Frontal cortex (tissue), 4 donors: Measurements from ENCODE around the gene PIWIL1. TPM values are rescaled to one million over a fixed set of nuclear protein-coding genes. Genes with fewer than 3 reads are reported as not detected.
A peak's percentile ranks its signal among the peaks of the same experiment; 100 is the strongest.

ENCODE experiments used
- DNase-seq, 2 donors: peaks; one replicate each; pipeline ENCODE4 v3.0.0; 2012; ENCODE audit warnings: low spot score in 2 of 2
- FAIRE-seq: peaks from 2 replicates; lab custom pipeline; 2012; peaks lifted over from hg19 to GRCh38; lab: Jason Lieb, UNC
- total RNA-seq: library from RNA; depleted of rRNA; stranded (reverse); fragments of >200 nt; gene quantifications from one replicate; pipeline ENCODE4 v1.2.3, GENCODE V29; 2014
- donor health status: control.
- donor health status: control.
- donor health status: control.

PIWIL1 gene
- total RNA-seq = not detected

- FAIRE-seq (no peak), DNase-seq (no peak)
Observed at GRCh38 chr12:130337488-130338303, at the start of gene PIWIL1. Gene PIWIL1, plus strand, starts transcription at chr12:130337887. Its CDS starts 4,705 bp downstream, at chr12:130342592.

DNA sequence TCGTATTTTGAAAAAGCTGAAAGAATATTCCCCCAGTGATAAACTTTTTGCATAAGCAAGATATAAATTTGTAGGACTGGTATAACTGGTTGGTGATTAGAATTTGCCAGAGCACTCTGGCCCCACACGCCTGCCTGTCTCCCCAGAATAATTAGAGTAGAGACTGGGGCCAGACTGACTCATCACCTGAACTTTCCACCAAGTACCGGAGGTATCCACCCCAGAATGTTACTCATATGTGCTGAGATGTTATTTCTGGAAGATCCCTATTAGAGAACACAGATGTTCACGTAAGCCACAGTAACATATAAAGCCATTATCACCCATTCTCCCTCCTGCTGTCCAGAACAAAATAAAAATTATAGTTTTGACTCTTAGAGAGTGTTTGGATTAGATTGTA is 49.5 kb upstream of the PIWIL1 start:
- no peak for DNase-seq
- FAIRE-seq = no peak

GRCh38 chr12:130288691-130289090 is 49.0 kb upstream of the PIWIL1 start:
- FAIRE-seq (no peak), DNase-seq (no peak)

- DNase-seq (no peak), FAIRE-seq (no peak)
Observed at GRCh38 chr12:130290114-130290513, 47.6 kb upstream of the PIWIL1 start.

DNA sequence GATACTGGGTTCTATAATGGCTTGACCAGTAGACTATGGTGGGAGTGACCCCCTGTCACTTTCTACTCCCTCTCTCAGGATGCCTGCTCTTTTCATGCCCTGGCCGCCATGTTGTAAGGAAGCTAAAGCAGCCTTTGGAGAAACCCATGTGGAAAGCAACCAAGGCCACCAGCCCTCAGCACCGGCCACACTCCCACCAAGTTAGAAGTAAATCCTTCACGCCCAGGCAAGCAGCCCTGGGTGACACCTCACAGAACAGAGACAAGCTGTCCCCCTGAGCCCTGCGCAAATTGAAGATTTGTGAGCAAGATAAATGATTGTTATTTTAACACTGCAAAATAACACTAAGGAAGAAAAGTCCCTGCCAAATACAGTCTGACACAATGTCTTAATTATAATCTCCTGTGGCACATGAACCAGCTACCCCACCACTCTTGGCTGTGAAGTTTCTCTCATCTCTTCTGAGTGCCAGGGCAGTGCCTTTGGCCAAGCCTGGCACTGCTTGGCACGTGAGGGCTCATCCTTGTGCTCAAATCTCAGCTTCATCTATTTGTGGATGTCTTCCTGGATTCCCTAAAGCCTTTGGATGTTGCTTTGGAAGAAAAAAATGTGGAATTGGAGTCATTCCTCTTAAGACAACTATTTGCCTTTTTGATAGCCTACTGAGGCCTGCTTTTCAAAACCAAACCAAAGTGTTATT is 39.2 kb upstream of the PIWIL1 start:
- DNase-seq (no peak), FAIRE-seq (no peak)

DNA sequence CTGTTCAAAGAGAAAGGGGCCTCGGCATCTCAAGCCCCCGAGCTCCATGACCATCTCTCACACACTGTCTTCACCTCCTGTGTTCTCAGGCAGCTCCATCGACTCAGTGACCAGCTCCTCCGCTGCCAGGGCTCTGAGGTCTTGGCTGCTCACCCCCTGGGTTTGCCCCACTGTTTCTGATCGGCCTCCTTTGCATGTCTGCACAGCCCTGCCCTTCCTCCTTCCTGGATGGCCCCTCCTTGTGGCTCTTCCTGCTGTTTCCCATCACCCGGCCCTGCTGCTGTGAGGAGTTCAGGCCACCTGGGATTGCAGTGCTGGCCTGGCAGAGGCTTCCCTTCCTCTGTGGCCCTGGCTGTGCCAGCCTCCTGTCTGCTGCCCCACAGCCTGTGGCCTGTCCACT is 38.1 kb upstream of the PIWIL1 start:
- no peak for FAIRE-seq
- no peak for DNase-seq

GRCh38 chr12:130300090-130300489 is 37.6 kb upstream of the PIWIL1 start:
- FAIRE-seq (no peak), DNase-seq (no peak)

DNA sequence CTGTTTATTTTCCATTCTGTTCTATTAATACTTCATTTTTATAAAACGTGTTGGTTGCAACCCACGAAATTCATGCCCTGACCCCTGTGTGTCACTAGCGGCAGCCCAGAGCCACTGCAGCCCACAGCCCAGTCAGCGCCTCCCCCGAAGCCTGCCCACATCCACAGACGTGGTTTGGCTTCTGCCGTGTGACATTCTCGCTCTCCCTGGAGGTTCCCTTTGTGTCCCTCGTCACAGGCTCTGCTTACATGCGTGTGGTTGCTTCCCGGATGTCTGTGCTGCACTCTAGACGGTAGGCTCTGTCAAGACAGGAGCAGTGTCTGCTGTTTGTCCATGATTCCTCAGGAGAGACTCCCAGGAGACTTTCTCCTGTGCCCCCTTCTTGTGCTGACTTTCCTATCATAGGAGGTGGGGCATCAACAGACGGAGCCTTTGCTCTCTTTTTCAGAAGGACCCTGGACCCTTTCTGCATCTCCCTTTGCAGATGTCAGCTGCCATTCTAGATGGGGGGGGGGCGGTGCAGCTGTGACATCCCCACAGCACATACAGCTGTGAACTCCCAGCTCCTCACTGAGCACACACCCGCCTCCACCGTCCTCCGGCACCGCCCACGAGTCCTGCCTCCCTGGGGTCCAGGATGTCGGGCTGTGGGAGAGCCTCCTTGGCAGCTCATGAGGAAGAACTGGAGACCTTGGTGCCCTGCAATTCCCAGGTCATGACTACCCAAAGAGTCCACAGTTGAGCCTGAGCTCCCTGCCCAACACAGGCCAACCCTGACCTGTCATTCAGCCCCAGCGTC is 36.8 kb upstream of the PIWIL1 start:
- DNase-seq (no peak), FAIRE-seq (no peak)

DNA sequence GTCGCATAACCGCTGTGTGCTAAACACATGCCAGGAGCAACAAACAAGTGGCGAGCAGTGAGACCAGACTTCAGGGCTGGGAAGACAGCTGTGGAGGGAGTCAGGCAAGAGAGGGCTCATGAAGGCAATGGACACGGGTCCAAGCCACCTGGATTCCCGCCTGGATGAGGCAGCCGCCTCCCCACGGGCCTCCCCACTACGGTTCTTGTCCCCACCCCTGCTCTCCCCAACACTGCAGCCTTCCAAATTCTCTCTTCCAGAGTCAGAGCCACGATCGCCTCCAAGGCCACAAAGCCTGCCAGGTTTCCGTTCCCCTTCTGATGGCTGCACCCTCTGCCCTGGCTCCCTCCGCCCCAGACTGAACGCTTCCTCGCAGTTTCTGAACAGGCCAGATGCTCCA is 36.1 kb upstream of the PIWIL1 start:
- DNase-seq = no peak
- no peak for FAIRE-seq

DNA sequence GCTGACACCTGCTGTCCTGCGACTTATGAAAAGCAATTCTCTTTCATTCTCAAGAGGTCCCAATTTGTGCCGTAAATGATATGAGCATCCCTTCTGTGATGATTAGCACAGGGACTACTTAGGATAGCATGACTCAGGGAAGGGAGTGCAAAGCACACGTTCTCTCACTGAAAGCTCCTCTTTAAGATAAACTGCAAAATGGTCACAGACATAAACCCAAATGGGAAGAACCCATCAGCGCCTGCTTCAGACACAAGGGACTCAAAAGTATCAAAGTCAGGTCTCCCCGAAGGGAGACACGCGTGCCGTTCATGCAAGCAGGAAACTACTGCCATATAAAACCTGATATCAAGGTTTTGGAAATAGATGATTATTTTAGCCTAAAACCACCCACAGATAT is 33.9 kb upstream of the PIWIL1 start:
- FAIRE-seq = no peak
- no peak for DNase-seq

- DNase-seq = no peak
- FAIRE-seq = no peak
Observed at GRCh38 chr12:130307859-130308258, 29.8 kb upstream of the PIWIL1 start.

GRCh38 chr12:130308393-130308792 is 29.3 kb upstream of the PIWIL1 start:
- FAIRE-seq = no peak
- no peak for DNase-seq

DNA sequence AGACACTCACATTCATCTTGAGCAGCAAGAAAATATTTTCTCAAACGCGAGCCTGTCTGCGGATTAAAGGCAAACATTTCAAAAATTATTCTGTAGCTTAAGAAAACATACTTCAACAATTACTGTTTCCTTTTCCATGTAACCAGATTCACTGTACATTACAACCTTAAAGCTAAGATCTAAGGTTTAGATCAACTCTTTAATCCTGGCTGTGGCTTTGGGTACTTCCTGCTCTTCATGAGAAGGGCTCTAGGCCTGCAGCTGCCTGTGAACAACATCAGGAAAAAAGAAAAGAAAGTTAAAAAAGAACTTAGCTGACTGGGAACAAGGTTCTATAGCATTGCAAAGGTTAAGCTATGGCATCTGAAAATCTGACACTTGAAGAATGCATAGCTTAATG is 21.4 kb upstream of the PIWIL1 start:
- DNase-seq (no peak), FAIRE-seq (no peak)

DNA sequence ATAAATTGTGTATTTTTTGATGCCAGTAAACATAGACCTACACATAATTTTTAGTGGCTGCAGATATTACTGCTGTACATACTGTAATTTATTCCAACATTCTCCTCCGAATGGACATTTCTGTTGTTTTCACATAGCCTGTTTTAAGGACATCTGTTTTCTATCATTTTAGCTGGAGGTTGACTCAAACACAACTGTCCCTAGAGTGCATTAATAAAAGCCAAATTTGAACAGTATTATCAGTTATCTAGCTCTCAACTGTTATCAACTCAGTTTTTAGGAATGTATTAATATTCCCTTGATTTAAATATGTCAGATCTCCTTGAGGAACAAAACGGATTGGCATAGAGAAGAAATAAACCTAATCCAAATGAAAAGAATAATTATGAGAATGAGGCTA is 17.2 kb upstream of the PIWIL1 start:
- FAIRE-seq (no peak), DNase-seq (no peak)

GRCh38 chr12:130322263-130322662 is 15.4 kb upstream of the PIWIL1 start:
- DNase-seq (no peak), FAIRE-seq (no peak)

GRCh38 chr12:130330685-130331084 is 7.0 kb upstream of the PIWIL1 start:
- DNase-seq (no peak), FAIRE-seq (no peak)

- DNase-seq (no peak), FAIRE-seq (no peak)
Observed at GRCh38 chr12:130331146-130331545, 6.5 kb upstream of the PIWIL1 start.

DNA sequence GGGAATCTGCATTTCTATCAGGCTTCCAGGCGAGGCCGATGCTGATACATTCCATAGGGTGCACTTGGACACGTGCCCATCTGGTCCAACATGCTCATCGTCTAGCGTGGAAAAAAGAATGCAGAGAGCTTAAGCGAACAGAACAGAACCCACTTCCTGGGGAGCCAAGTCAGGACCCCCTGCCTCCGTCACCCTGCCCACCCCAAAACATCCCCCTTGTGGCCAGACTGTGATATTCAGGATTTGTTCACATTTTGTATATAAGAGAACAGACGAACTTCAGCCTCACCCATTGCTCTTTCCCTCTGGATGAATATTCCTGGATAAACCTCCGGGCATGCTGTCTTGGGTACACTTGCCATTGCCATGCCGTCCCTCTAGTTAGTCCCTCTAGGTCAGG is 4.3 kb upstream of the PIWIL1 start:
- FAIRE-seq (no peak), DNase-seq (no peak)

DNA sequence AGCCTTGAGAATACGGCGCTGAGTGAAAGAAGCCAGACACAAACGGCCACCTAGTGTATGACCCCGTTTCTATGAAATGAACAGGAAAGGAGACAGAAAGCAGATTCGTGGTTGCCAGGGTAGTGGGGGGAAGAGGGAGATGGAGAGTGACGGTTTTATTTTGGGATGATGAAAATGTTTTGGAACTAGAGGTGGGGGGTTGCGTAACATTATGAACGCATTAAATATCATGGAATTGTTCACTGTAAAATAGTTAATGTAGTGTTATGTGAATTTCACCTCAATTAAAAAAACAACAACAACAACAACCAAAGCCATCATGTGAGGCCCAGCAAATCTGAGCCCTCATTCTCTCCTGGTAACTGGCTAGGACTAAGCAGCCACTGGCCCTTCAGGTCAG is 3.3 kb upstream of the PIWIL1 start:
- FAIRE-seq (no peak), DNase-seq (no peak)

- peak in 1 of 2 donors; percentile 36 for DNase-seq
Observed at GRCh38 chr12:130334937-130335336, 2.8 kb upstream of the PIWIL1 start.

More at GRCh38 chr12:130334937-130335336, 2.8 kb upstream of the PIWIL1 start:
- no peak for FAIRE-seq
